ENCODE data around the gene CRABP2.

DNA sequence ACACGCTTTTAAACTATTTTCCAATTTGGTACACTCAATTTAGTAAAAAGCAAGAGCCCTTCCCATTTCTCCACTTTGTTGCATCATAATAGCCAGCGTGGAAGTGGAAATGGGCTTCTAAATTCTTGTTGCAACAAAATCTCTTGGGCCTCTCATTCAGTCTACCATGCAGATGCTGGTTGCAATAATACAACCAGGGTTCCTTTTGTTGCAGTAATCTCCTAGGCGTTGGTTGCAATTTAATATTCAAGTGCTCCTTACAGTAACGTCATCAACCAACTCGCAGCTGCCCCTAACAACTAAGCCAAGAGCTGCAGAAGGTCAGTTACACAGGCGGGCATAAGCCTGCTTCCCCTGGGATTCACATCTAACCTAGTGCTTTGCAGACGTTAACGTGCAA lies 48.8 kb upstream of the CRABP2 start:
- TF ChIP-seq, protein P1, sequence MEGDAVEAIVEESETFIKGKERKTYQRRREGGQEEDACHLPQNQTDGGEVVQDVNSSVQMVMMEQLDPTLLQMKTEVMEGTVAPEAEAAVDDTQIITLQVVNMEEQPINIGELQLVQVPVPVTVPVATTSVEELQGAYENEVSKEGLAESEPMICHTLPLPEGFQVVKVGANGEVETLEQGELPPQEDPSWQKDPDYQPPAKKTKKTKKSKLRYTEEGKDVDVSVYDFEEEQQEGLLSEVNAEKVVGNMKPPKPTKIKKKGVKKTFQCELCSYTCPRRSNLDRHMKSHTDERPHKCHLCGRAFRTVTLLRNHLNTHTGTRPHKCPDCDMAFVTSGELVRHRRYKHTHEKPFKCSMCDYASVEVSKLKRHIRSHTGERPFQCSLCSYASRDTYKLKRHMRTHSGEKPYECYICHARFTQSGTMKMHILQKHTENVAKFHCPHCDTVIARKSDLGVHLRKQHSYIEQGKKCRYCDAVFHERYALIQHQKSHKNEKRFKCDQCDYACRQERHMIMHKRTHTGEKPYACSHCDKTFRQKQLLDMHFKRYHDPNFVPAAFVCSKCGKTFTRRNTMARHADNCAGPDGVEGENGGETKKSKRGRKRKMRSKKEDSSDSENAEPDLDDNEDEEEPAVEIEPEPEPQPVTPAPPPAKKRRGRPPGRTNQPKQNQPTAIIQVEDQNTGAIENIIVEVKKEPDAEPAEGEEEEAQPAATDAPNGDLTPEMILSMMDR (conservative IDR thresholded peaks at IDR 0.05; ENCODE audit: low read depth, low read length): no peak
- no peak for TF ChIP-seq EZH2 (IDR thresholded peaks at IDR 0.05; ENCODE audit: borderline replicate concordance, low read depth, low read length, poor library complexity, severe bottlenecking)

Data from A673 (cell line).